ENCODE results near the gene ALDH3B2.
"Not testable (repeated sequence)": the region's sequence is repeated elsewhere in the genome, so short reads cannot be mapped to it uniquely, and the experiment has no call there.

The ALDH3B2 gene

GRCh38 chr11:67628710-67629385 lies 45.6 kb downstream of the ALDH3B2 start:
- DNase-seq = no peak

GRCh38 chr11:67627812-67628624 lies 46.4 kb downstream of the ALDH3B2 start:
- DNase-seq = no peak

- DNase-seq = no peak
These were observed 47.0 kb downstream of the ALDH3B2 start for GRCh38 chr11:67627441-67627811.

GRCh38 chr11:67626970-67627369 lies 47.5 kb downstream of the ALDH3B2 start:
- no peak for DNase-seq

GRCh38 chr11:67626131-67626833 lies 48.1 kb downstream of the ALDH3B2 start:
- DNase-seq = not testable (repeated sequence)

GRCh38 chr11:67623795-67624194 lies 50.6 kb downstream of the ALDH3B2 start:
- not testable (repeated sequence) for DNase-seq

GRCh38 chr11:67622905-67623304 lies 51.5 kb downstream of the ALDH3B2 start:
- DNase-seq = not testable (repeated sequence)

GRCh38 chr11:67621928-67622327 lies 52.5 kb downstream of the ALDH3B2 start:
- DNase-seq = not testable (repeated sequence)

- not testable (repeated sequence) for DNase-seq
These were observed 53.8 kb downstream of the ALDH3B2 start for GRCh38 chr11:67620621-67621020.

GRCh38 chr11:67619683-67620618 lies 54.5 kb downstream of the ALDH3B2 start:
- not testable (repeated sequence) for DNase-seq

GRCh38 chr11:67618901-67619659 lies 55.3 kb downstream of the ALDH3B2 start:
- not testable (repeated sequence) for DNase-seq

- no peak for DNase-seq
These were observed 57.0 kb downstream of the ALDH3B2 start for GRCh38 chr11:67617243-67617953.

GRCh38 chr11:67616431-67617242 lies 57.8 kb downstream of the ALDH3B2 start:
- DNase-seq = no peak

GRCh38 chr11:67615728-67616430 lies 58.5 kb downstream of the ALDH3B2 start:
- no peak for DNase-seq

- DNase-seq = no peak
These were observed 59.4 kb downstream of the ALDH3B2 start for GRCh38 chr11:67614730-67615714.

GRCh38 chr11:67613960-67614715 lies 60.3 kb downstream of the ALDH3B2 start:
- DNase-seq = peak; percentile 84

- DNase-seq = no peak
These were observed 61.0 kb downstream of the ALDH3B2 start for GRCh38 chr11:67613313-67613959.
